Measurements from ENCODE around the gene PROX1.

The PROX1 gene

DNA sequence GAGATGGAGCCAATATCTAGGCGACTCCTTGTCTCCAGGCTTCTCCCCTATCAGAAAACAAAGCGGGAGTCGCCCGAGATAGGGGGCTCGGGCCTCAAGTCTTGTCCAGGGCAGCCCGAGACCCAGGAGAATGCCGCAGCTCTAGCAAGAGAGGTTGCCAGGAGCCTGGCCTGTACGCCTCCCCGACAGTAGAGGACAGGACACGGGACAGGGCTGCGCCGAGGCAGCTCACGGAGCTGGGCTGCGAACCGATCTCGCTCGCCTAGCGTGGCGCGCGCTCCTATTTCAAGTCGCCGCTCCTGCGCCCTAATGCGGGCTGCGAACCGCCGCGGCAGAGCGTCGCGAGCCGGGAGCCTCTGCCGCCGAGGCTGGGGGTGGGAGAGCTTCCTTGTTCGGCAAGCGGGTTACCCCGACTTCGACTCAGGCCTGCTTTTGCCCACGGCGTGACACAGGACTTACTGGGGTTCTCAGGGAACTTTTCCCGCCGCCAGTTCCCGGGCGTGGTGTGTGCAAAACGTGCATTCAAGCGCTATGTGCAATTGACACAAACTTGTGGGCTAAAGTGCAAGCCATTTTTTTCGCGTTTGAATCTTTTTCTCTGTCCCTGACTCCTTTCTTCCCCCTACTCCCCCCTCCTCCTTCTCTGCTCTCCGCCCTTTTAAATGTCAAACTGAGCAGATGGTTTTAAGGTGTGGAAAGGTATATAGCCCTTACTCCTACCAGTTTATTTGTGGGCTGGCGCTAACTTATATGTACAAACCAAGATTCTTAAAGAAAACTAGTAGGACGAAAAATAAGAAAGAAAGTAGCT, 2.4 kb upstream of the PROX1 start:
- no peak overlapping the region for H3K4me3 ChIP-seq (ENCODE audit: low read length)
- TF ChIP-seq ZNF274 (IDR thresholded peaks at IDR 0.05; ENCODE audit: low read depth, low read length): no peak

DNA sequence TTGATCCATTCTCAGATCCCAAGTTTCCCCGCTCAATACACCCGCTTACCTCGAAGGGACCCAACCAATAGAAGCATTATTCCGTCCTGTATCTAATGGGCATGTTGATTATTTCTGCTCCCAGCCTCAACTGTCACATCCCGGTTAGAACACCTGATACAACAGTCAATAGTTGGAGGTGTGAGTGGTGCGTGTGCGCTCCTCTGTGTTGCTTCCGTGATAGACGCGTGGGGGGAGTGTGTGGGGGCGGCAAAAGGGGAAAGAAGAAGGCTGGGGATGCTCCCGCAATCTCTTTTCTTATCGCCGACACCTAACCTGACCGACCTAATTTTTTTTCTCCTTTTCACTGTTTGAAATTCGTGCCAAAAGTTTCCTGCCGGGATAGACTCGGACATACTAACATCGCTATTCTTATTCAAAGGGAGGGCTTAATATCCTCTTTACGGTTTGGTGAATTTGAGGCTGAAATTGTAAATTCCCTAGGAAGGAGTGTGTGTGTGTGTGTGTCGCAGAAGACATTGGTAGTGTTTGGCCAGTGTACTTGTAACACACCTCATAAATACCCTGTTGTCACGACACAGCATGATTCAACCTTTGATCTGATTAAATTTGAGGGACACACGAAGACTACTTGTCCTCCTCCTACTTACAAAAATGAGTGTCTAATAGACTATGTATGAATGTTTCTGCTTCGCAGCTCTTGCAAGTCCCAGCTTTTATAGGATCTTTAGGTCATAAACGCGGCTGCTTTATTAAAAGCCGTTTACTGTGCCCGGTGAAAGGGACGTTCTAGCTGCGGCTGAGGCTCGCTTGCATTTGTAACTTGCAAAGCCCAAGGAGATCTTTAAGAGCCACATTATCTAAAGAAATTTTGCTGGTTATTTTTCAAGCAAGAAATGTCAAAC, 1.5 kb upstream of the PROX1 start:
- no peak overlapping the region for H3K4me3 ChIP-seq (ENCODE audit: low read length)
- TF ChIP-seq ZNF274 (IDR thresholded peaks at IDR 0.05; ENCODE audit: low read depth, low read length): no peak

DNA sequence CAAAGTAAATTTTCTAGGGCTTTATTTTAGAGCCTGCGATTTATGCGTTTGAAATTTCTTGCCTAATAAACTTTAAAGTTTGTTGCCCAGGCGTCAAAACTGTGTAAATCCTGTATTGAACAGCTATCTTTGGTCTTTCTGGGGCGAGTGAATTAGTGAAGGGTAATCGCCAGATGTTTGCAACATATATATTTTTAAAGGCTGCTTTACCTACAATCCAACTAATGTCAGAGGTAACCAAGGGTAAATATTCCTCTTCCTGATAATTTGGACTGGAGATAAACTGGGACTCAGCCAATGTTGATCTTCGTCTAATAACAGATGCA, 885 bp upstream of the PROX1 start:
- H3K4me3 ChIP-seq (ENCODE audit: low read length): no peak overlapping the region
- no peak for TF ChIP-seq ZNF274 (IDR thresholded peaks at IDR 0.05; ENCODE audit: low read depth, low read length)

DNA sequence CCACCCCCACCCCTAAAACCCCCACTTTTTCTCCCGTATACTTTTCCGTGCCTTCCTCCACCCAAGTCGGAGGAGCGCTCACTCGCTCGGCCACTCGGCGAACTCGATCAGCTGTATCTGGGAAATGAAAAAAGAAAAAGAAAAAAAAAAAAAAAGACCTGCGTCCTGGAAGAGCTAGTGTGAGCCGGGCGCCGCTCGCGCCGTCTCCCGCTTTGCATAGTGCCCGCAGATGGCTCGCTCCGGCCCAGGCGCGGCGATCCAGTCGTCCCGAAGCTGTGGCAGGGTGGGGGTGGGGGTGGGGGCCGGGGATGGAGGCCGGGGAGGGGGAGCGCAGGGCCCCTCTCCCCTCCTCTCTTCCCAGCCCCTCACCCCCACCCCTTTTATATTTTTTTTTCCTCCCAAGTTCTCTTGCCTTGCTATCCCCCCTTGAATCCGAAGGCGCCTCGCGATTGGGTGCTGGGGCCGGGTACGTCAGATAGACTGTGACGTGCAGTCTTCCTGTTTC, 299 bp upstream of the PROX1 start:
- no peak for TF ChIP-seq ZNF274 (IDR thresholded peaks at IDR 0.05; ENCODE audit: low read depth, low read length)
- H3K4me3 ChIP-seq (ENCODE audit: low read length): peak overlapping the region; percentile 56

DNA sequence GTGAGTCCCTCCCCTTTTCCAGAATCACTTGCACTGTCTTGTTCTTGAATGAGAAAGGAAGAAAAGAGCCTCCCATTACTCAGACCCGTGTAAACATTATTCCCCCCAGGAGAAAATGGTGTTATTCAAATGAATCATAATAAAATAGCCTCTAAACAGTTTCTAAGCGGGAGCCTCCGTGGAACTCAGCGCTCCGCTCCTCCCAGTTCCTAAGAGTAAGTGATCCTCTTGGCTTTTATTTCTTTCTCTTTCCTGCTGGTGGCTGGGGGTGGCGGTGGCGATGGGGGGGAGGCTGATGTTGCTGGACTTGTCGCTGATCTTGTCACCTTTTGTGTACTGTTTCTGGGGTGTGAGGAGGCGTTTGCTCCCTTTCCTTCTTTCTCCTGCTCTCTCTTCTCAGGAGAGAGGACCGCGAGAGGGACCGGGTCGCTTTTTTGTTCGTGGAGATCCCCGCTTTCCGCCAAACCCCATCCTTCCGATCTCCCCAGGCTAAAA, 781 bp downstream of the PROX1 start:
- peak overlapping the region; percentile 56 for H3K4me3 ChIP-seq (ENCODE audit: low read length)
- TF ChIP-seq ZNF274 (IDR thresholded peaks at IDR 0.05; ENCODE audit: low read depth, low read length): no peak

DNA sequence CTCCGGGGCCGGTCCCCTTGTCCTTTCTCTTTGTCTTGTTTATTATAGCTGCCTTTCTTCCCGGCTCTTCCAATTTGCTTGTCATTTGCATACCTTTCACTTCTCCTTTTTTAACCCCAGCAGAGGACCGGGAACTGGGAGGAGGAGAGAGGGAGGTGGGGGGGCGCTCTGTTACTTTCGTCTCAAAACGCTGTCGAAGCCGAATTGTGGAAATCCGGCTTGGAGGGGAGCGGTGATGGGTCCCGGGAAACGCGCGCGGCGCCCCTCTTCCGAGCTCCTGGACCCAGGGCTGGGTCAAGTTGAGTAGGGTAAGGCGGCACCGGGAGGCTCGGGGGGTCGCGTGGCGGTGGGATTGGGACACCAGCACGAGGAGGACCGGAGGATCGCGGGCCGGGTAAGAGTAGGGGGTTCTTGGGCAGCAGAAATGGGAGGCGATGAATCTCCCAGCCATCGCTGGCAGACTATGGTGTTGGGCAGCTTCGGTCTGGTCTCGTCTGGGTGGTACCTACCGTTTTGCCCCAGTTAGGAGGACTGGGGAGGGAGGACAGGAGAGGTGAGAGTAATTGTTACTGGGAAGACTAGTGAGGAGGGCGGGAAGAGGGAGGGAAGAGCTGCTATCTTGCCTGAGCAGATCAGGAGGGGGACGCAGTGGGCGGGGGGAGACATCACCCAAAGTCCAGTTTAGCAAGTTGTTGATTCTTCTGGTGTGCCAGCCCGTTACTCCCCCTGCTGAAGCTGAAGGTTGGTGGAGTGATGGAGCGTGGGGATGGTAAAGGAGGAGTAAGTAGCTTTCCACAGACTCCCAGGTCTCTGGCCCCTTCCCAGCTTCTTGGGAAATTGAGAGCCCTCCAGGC, 1.5 kb downstream of the PROX1 start:
- no peak for TF ChIP-seq ZNF274 (IDR thresholded peaks at IDR 0.05; ENCODE audit: low read depth, low read length)
- peak overlapping the region; percentile 56 for H3K4me3 ChIP-seq (ENCODE audit: low read length)

DNA sequence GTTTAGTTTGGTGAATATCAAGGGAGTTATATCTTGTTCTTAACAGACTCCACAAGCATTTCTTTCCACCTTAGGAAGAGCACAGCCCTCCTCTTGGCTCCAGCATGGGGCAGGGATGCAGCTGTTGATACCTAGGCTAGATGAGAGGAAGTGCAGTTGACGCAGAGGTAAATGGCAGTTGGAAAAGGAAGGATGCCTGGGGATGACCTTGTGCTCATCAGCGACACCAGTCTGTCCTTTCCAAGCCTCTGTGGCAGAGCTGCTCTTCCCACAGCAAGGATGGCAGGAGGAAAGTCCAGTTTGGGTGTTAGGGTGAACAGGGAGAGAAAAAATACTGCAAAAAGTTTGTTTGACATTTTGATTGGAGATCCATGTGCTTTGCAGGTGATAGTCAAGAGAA, 6.2 kb downstream of the PROX1 start:
- H3K4me3 ChIP-seq (ENCODE audit: low read length): no peak overlapping the region
- TF ChIP-seq ZNF274 (IDR thresholded peaks at IDR 0.05; ENCODE audit: low read depth, low read length): no peak

DNA sequence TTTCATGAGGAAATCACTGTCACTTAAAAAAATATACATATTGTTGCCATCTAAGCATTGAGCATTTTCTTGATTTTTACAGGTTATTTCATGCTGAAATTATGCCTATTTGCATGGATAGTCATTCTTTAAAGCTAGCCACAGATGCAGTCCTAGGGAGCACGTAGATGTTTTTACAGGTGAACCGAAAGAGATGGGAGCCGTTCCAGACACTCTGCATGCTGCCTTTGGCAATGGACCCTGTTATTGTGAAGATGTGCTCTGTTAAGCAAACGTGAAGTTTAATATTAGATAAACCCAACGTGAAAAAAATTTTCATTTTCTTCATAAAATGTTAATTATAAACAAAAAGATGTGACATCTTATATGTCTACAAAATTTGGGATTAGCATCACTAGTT, 7.1 kb downstream of the PROX1 start:
- TF ChIP-seq ZNF274 (IDR thresholded peaks at IDR 0.05; ENCODE audit: low read depth, low read length): no peak
- no peak overlapping the region for H3K4me3 ChIP-seq (ENCODE audit: low read length)

DNA sequence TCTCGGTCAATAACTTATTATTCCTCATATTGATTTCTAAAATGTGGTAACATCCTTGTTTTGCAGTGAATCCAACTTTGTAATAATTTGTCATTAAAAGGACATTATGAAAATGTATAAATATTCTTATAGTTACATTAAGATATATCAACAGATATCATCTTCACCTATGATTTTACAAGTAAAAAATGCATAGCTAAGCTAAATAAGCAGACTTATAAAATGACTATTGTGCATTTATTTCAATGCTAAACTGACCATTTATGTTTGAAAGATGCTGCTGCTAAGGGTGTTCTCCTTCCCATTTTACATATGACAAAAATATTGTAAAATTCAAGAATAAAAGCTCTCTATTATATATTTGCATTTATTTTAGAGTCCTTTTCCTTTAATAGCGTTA, 7.8 kb downstream of the PROX1 start:
- no peak overlapping the region for H3K4me3 ChIP-seq (ENCODE audit: low read length)
- TF ChIP-seq ZNF274 (IDR thresholded peaks at IDR 0.05; ENCODE audit: low read depth, low read length): no peak

DNA sequence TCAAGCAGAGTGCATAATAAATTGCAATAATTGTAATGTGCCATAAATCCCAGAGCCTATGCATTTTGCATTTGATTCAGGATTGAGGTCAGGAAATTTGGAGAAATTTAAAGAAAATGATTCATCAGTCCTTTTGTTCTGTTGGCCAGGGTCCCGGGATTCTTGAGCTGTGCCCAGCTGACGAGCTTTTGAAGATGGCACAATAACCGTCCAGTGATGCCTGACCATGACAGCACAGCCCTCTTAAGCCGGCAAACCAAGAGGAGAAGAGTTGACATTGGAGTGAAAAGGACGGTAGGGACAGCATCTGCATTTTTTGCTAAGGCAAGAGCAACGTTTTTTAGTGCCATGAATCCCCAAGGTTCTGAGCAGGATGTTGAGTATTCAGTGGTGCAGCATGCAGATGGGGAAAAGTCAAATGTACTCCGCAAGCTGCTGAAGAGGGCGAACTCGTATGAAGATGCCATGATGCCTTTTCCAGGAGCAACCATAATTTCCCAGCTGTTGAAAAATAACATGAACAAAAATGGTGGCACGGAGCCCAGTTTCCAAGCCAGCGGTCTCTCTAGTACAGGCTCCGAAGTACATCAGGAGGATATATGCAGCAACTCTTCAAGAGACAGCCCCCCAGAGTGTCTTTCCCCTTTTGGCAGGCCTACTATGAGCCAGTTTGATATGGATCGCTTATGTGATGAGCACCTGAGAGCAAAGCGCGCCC, 8.7 kb downstream of the PROX1 start:
- TF ChIP-seq ZNF274 (IDR thresholded peaks at IDR 0.05; ENCODE audit: low read depth, low read length): no peak
- no peak overlapping the region for H3K4me3 ChIP-seq (ENCODE audit: low read length)

DNA sequence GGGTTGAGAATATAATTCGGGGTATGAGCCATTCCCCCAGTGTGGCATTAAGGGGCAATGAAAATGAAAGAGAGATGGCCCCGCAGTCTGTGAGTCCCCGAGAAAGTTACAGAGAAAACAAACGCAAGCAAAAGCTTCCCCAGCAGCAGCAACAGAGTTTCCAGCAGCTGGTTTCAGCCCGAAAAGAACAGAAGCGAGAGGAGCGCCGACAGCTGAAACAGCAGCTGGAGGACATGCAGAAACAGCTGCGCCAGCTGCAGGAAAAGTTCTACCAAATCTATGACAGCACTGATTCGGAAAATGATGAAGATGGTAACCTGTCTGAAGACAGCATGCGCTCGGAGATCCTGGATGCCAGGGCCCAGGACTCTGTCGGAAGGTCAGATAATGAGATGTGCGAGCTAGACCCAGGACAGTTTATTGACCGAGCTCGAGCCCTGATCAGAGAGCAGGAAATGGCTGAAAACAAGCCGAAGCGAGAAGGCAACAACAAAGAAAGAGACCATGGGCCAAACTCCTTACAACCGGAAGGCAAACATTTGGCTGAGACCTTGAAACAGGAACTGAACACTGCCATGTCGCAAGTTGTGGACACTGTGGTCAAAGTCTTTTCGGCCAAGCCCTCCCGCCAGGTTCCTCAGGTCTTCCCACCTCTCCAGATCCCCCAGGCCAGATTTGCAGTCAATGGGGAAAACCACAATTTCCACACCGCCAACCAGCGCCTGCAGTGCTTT, 9.4 kb downstream of the PROX1 start:
- H3K4me3 ChIP-seq (ENCODE audit: low read length): no peak overlapping the region
- no peak for TF ChIP-seq ZNF274 (IDR thresholded peaks at IDR 0.05; ENCODE audit: low read depth, low read length)

DNA sequence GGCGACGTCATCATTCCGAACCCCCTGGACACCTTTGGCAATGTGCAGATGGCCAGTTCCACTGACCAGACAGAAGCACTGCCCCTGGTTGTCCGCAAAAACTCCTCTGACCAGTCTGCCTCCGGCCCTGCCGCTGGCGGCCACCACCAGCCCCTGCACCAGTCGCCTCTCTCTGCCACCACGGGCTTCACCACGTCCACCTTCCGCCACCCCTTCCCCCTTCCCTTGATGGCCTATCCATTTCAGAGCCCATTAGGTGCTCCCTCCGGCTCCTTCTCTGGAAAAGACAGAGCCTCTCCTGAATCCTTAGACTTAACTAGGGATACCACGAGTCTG, 10.0 kb downstream of the PROX1 start:
- H3K4me3 ChIP-seq (ENCODE audit: low read length): no peak overlapping the region
- TF ChIP-seq ZNF274 (IDR thresholded peaks at IDR 0.05; ENCODE audit: low read depth, low read length): no peak

DNA sequence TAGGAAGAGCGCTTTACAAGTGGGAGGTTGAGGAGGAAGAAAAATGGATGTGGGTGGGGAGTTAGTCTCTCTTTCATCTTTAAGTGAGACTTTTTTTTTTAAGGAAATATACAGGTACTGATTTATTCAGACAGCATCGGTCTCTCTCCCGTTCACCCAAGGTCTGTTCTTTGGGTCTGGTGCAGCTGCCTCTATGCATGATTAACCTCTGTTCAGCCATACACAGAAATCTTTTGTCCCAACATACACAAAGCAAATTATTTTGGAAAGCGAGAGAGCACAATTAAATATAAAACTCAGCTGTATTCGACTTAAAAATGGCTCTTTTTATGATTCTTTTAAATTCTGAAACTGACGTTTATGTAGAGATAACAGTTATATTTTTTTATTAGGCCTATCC, 11.0 kb downstream of the PROX1 start:
- H3K4me3 ChIP-seq (ENCODE audit: low read length): no peak overlapping the region
- no peak for TF ChIP-seq ZNF274 (IDR thresholded peaks at IDR 0.05; ENCODE audit: low read depth, low read length)
